ENCODE data around the gene IL10RA.

Gene IL10RA

GRCh38 chr11:117995472-117995871, 9.3 kb downstream of the IL10RA start:
- TF ChIP-seq CTCF (IDR thresholded peaks at IDR 0.05; ENCODE audit: extremely low read depth, missing control alignments), result no peak
- DNase-seq (ENCODE audit: low spot score), result no peak

GRCh38 chr11:117996058-117996457, 9.9 kb downstream of the IL10RA start:
- no peak for DNase-seq (ENCODE audit: low spot score)
- TF ChIP-seq CTCF (IDR thresholded peaks at IDR 0.05; ENCODE audit: extremely low read depth, missing control alignments), result no peak

GRCh38 chr11:117997406-117997805, 11.2 kb downstream of the IL10RA start:
- no peak for TF ChIP-seq CTCF (IDR thresholded peaks at IDR 0.05; ENCODE audit: extremely low read depth, missing control alignments)
- no peak for DNase-seq (ENCODE audit: low spot score)

- no peak for TF ChIP-seq CTCF (IDR thresholded peaks at IDR 0.05; ENCODE audit: extremely low read depth, missing control alignments)
- peak; percentile 52 for DNase-seq (ENCODE audit: low spot score)
These were observed 11.8 kb downstream of the IL10RA start for GRCh38 chr11:117997823-117998579.

- TF ChIP-seq CTCF (IDR thresholded peaks at IDR 0.05; ENCODE audit: extremely low read depth, missing control alignments), result no peak
- DNase-seq (ENCODE audit: low spot score), result no peak
These were observed 12.6 kb downstream of the IL10RA start for GRCh38 chr11:117998664-117999353.

- TF ChIP-seq CTCF (IDR thresholded peaks at IDR 0.05; ENCODE audit: extremely low read depth, missing control alignments), result no peak
- DNase-seq (ENCODE audit: low spot score), result no peak
These were observed 13.3 kb downstream of the IL10RA start for GRCh38 chr11:117999354-117999993.

Measured in GM20000 (cell line).